K562 (cell line): ENCODE data around the gene GOT1. TPM values are rescaled to one million over a fixed set of nuclear protein-coding genes. Genes with fewer than 3 reads are reported as not detected.
A peak's percentile ranks its signal among the peaks of the same experiment; 100 is the strongest.

ENCODE experiments used
- ATAC-seq: fragments of 200-7000 bp; cut with Tn5 transposase; 3 replicates; pipeline ENCODE4 v1.9.1; 2020; ENCODE audit warnings: moderate library complexity
- BruUV-seq: library from RNA; stranded (reverse); fragments of 400-500 nt; replicated peaks from 2 replicates; lab custom pipeline; 2021; lab: Mats Ljungman, UMichigan
- CTCF ChIA-PET: fragments of 300-600 bp; formaldehyde crosslinking; extraction: SDS; loops from one replicate; lab custom pipeline; 2021; ENCODE audit warnings: low intra/inter-chr PET ratio; lab: Yijun Ruan, JAX
- POLR2A ChIA-PET: fragments of 300-600, 350-650 bp; sonication (Branson Sonifier 250); formaldehyde crosslinking; extraction: SDS; loops from one replicate; lab custom pipeline; 2021; ENCODE audit warnings: antibody characterized with exemption, inconsistent platforms; lab: Yijun Ruan, JAX
- DNase-seq, 4 experiments: peaks; one replicate each; pipeline versions ENCODE4 v3.0.0 to v3.0.0-alpha.2; 2011 to 2018; ENCODE audit warnings: low spot score in 3 of 4, mixed read lengths in 3 of 4; ENCODE audit errors: extremely low read depth in 1 of 4
- FAIRE-seq: peaks from 2 replicates; lab custom pipeline; 2011; peaks lifted over from hg19 to GRCh38; lab: Jason Lieb, UNC
- H2AFZ ChIP-seq: 2 replicates; pipeline ENCODE4 v1.6.0; 2011; ENCODE audit warnings: low read depth, low read length, control low read depth, inconsistent platforms
- H3K27ac ChIP-seq: fragments of 200-600 bp; 3 replicates; pipeline ENCODE4 v1.8.0; 2011; ENCODE audit warnings: low read depth, mild to moderate bottlenecking, control low read depth, inconsistent platforms, low read length, moderate library complexity, mixed read lengths; ENCODE audit errors: extremely low read depth
- H3K27me3 ChIP-seq, 2 experiments: fragments of 300-600 bp in 1 of 2; 2 replicates in 1 of 2; 3 replicates in 1 of 2; pipeline versions ENCODE4 v1.6.0 to v1.8.0; 2011; ENCODE audit warnings: inconsistent platforms in 2 of 2, low read length in 2 of 2, mild to moderate bottlenecking in 1 of 2, mixed read lengths in 1 of 2, moderate library complexity in 1 of 2; ENCODE audit not compliant: control insufficient read depth in 2 of 2, insufficient read depth in 2 of 2
- H3K36me3 ChIP-seq: fragments of 300-600 bp; 3 replicates; pipeline ENCODE4 v1.8.0; 2011; ENCODE audit warnings: mild to moderate bottlenecking, low read length, inconsistent platforms; ENCODE audit not compliant: control insufficient read depth, insufficient read depth
- H3K4me1 ChIP-seq, 2 experiments: fragments of 200-600 bp in 1 of 2; replicated peaks in 1 of 2; 2 replicates in 1 of 2; 3 replicates in 1 of 2; pipeline versions ENCODE4 v1.5.1 to v1.8.0; 2011; ENCODE audit warnings: inconsistent platforms in 2 of 2, low read length in 2 of 2, mild to moderate bottlenecking in 1 of 2, mixed read lengths in 1 of 2, moderate library complexity in 1 of 2; ENCODE audit not compliant: control insufficient read depth in 2 of 2, insufficient read depth in 2 of 2
- H3K4me2 ChIP-seq: 2 replicates; pipeline ENCODE4 v1.6.1; 2011; ENCODE audit warnings: low read length, control low read depth, inconsistent platforms, mixed read lengths; ENCODE audit not compliant: insufficient read depth
- H3K4me3 ChIP-seq: fragments of 200-600 bp; sonication (generic), shearing (Covaris generic); 2 replicates; pipeline ENCODE4 v1.5.1; 2016; ENCODE audit warnings: control low read depth, inconsistent platforms
- H3K79me2 ChIP-seq: fragments of 200-600 bp; 3 replicates; pipeline ENCODE4 v1.8.0; 2011; ENCODE audit warnings: low read length, inconsistent platforms; ENCODE audit not compliant: control insufficient read depth, insufficient read depth
- H3K9ac ChIP-seq, 2 experiments: 2 replicates each; pipeline versions ENCODE4 v1.6.0 to v1.6.1; 2011; ENCODE audit warnings: low read depth in 2 of 2, low read length in 2 of 2, control low read depth in 1 of 2, inconsistent platforms in 1 of 2, mild to moderate bottlenecking in 1 of 2, mixed read lengths in 1 of 2; ENCODE audit not compliant: insufficient read depth in 1 of 2
- H3K9me1 ChIP-seq: one replicate; pipeline ENCODE4 v1.6.0; 2011; ENCODE audit warnings: inconsistent platforms, mild to moderate bottlenecking, low read length, moderate library complexity; ENCODE audit not compliant: control insufficient read depth, insufficient read depth
- H3K9me3 ChIP-seq: replicated peaks from 2 replicates; pipeline ENCODE4 v1.5.1; 2011; ENCODE audit warnings: low read depth, low read length, inconsistent platforms; ENCODE audit not compliant: control insufficient read depth, insufficient read depth
- H4K20me1 ChIP-seq: replicated peaks from 2 replicates; pipeline ENCODE4 v1.6.1; 2011; ENCODE audit warnings: low read length, inconsistent platforms, mixed read lengths; ENCODE audit not compliant: control insufficient read depth, insufficient read depth
- CREB1 ChIP-seq, 2 experiments: sonication (generic) in 1 of 2; formaldehyde crosslinking in 1 of 2; IDR thresholded peaks; 2 replicates each; pipeline versions ENCODE4 v1.6.1 to v1.8.0; 2012 to 2022; ENCODE audit warnings: inconsistent platforms in 1 of 2, mild to moderate bottlenecking in 1 of 2, missing genetic modification reagents in 1 of 2, moderate library complexity in 1 of 2
- CREM ChIP-seq: IDR thresholded peaks from 2 replicates; pipeline ENCODE4 v1.6.1; 2014; ENCODE audit warnings: antibody characterized with exemption, low read depth
- ETV1 ChIP-seq: fragments of 450-650 bp; conservative IDR thresholded peaks from 2 replicates; pipeline ENCODE4 v1.6.1; 2016; ENCODE audit warnings: missing genetic modification characterization, control low read depth, low read depth, missing compliant biosample characterization
- FOXK2 ChIP-seq, 2 experiments: fragments of 450-650 bp; IDR thresholded peaks in 1 of 2; conservative IDR thresholded peaks in 1 of 2; 2 replicates each; pipeline ENCODE4 v1.6.1; 2016; ENCODE audit warnings: low read depth in 2 of 2, mild to moderate bottlenecking in 1 of 2
- HNRNPLL ChIP-seq: fragments of 200-400 bp; formaldehyde crosslinking; IDR thresholded peaks from 2 replicates; pipeline ENCODE4 v1.6.1; 2017; ENCODE audit warnings: low read length, low read depth, mild to moderate bottlenecking; ENCODE audit not compliant: poor library complexity, severe bottlenecking
- SOX6 ChIP-seq: fragments of 450-650 bp; IDR thresholded peaks from 2 replicates; pipeline ENCODE4 v1.6.1; 2014; ENCODE audit warnings: mild to moderate bottlenecking
- SPI1 ChIP-seq: IDR thresholded peaks from 2 replicates; pipeline ENCODE4 v1.6.1; 2011; ENCODE audit warnings: low read depth, low read length, control low read depth, borderline replicate concordance
- TGIF2 ChIP-seq: sonication (generic); formaldehyde crosslinking; IDR thresholded peaks from 2 replicates; pipeline ENCODE4 v1.8.1; 2022; ENCODE audit warnings: mild to moderate bottlenecking, missing genetic modification reagents, moderate library complexity
- XRCC4 ChIP-seq: IDR thresholded peaks from one replicate; pipeline ENCODE4 v1.6.1; 2011; ENCODE audit not compliant: insufficient read depth, insufficient read length; ENCODE audit errors: extremely low read depth
- YY1 ChIP-seq, 3 experiments: IDR thresholded peaks; 2 replicates each; pipeline ENCODE4 v1.6.1; 2011; ENCODE audit warnings: low read length in 2 of 3, mild to moderate bottlenecking in 2 of 3, moderate library complexity in 2 of 3, borderline replicate concordance in 1 of 3, control low read depth in 1 of 3, low read depth in 1 of 3; ENCODE audit not compliant: insufficient read depth in 3 of 3, insufficient replicate concordance in 2 of 3, control insufficient read depth in 1 of 3, insufficient read length in 1 of 3; ENCODE audit errors: extremely low read depth in 1 of 3
- ZFP1 ChIP-seq: fragments of 450-650 bp; formaldehyde crosslinking; IDR thresholded peaks from 2 replicates; pipeline ENCODE4 v1.4.0; 2020; ENCODE audit warnings: mild to moderate bottlenecking, mixed read lengths
- ZNF384 ChIP-seq: IDR thresholded peaks from 2 replicates; pipeline ENCODE4 v1.6.1; 2012; ENCODE audit warnings: low read depth, low read length, improper control_type of control experiment
- WGBS: fragments of 100-300 bp; shearing (Covaris generic); methylation state at CpG from one replicate; pipeline ENCODE4 v1.1.6; 2016; ENCODE audit warnings: low coverage, mixed read lengths; ENCODE audit not compliant: insufficient coverage; ENCODE audit errors: missing lambda C conversion rate; 5-methylcytosine and 5-hydroxymethylcytosine counted together
- in situ Hi-C: fragments of 300-500 bp; cut with MboI; formaldehyde crosslinking; loops from 4 replicates; pipeline ENCODE4 v1.15.0; 2018; ENCODE audit warnings: inconsistent platforms, mixed read lengths
- intact Hi-C: fragments of 100-400 bp; cut with micrococcal nuclease; formaldehyde crosslinking; loops from 2 replicates; pipeline ENCODE4 v1.14.2; 2022
- polyA plus RNA-seq, 8 experiments: library from polyadenylated mRNA; depleted of rRNA in 4 of 8; stranded (reverse) in 5 of 8; unstranded in 3 of 8; fragments of >200 nt; fragmentation: Nextera tagmentation in 2 of 8; fragmentation: Illumina TruSeq in 1 of 8; extraction: Ambion mirVana in 2 of 8; extraction: Trizol in 1 of 8; gene quantifications; 2 replicates each; pipeline versions ENCODE4 v1.2.1 to v1.2.3, GENCODE V29; 2011 to 2014; ENCODE audit warnings: inconsistent platforms in 1 of 8, missing spikeins in 1 of 8
- total RNA-seq, 7 experiments: library from RNA; depleted of rRNA in 6 of 7; stranded (reverse); fragments of >200 nt in 6 of 7; fragmentation: Illumina TruSeq in 2 of 7; extraction: Trizol in 2 of 7; gene quantifications; 2 replicates each; pipeline versions ENCODE4 v1.2.1 to v1.2.3, GENCODE V29; 2011 to 2021; ENCODE audit warnings: low replicate concordance in 1 of 7
- TF ChIP-seq, protein P1 (sequence below), 2 experiments: fragments of 200-800 bp in 1 of 2; sonication (Bioruptor generic) in 1 of 2; sonication (generic) in 1 of 2; formaldehyde crosslinking in 1 of 2; IDR thresholded peaks in 1 of 2; conservative IDR thresholded peaks in 1 of 2; 2 replicates each; pipeline versions ENCODE4 v1.5.0 to v1.6.1; 2016 to 2020; ENCODE audit warnings: missing compliant biosample characterization in 1 of 2, missing genetic modification characterization in 1 of 2, missing genetic modification reagents in 1 of 2
- TF ChIP-seq, protein P2 (sequence below): fragments of 450-650 bp; IDR thresholded peaks from 2 replicates; pipeline ENCODE4 v1.6.1; 2018; ENCODE audit warnings: mild to moderate bottlenecking, low read depth; ENCODE audit not compliant: partially characterized antibody
- TF ChIP-seq, protein P3 (sequence below): fragments of 200-800 bp; sonication (Bioruptor generic); IDR thresholded peaks from 2 replicates; pipeline ENCODE4 v1.6.1; 2017; ENCODE audit warnings: missing genetic modification characterization, missing compliant biosample characterization

Gene GOT1
- total and polyA plus RNA-seq, 9 of the 15 experiments (the other 6 are each of a cell fraction or from before 2014, with no cell fraction given) = 55.7 to 166 (median 75.4) TPM

DNA sequence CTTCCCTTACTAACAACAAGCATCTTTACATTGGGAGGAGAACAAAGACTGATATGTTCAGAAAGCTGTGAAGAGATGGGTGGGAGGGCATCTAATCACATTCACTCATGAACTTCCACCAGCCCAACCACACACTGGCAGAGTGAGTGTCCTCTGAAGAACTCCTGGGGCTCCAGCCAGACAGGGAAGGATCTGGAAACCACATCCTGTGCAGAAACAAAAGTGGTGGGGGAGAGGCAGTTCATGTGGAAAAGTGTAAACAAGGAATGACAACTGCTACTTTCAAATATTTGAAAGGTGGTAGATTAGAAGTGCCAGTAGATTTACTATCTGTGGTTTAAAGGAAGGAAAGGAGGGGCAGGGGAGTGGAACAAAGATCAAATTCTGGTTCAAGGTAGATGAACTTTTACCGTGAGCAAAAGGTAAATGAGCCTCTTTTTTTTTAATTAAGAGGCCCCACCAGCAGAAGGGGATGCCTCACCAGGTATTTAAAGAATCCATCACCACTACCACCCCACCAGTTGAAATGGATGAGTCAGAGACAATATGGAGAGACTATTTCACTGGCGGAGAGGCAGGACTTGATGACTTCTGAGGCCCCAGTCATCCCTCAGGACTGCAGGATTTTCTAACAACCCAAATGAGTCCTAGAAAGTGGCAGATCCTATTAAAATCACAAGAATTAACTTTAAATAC is 34.5 kb downstream of the GOT1 start:
- no peak overlapping the region for H3K9ac ChIP-seq
- H3K27me3 ChIP-seq = peaks cover 0 to 7% of the 10 kb centered on the region in 2 experiments; a peak in 1 of 5 replicates
- H3K36me3 ChIP-seq = peaks cover 51% of the 10 kb centered on the region; the same call in 2 of the 3 replicates
- in situ Hi-C loops = no loop called here
- no peaks in the 10 kb centered on the region for H3K9me3 ChIP-seq
- H2AFZ ChIP-seq = no peak overlapping the region
- H4K20me1 ChIP-seq = no peaks in the 10 kb centered on the region
- 40% methylated on average over 2 of the region's 2 CpGs for WGBS
- intact Hi-C loops = loop anchor here (10.0 kb wide), 1 partner anchor 159 kb away; no protein-coding TSS in a partner anchor
- no peak overlapping the region for H3K27ac ChIP-seq
- no peak for FAIRE-seq
- ATAC-seq = no peak; the same call in 1 of the 3 replicates
- no TSS peak for BruUV-seq
- no peaks in the 10 kb centered on the region for H3K9me1 ChIP-seq
- no peak for DNase-seq
- H3K4me1 ChIP-seq = no peaks in the 10 kb centered on the region; a peak in 2 of 5 replicates
- no peaks in the 10 kb centered on the region for H3K79me2 ChIP-seq
- no peak overlapping the region for H3K4me2 ChIP-seq
- CTCF ChIA-PET = no interaction called here
- no peak overlapping the region for H3K4me3 ChIP-seq
- POLR2A ChIA-PET = no interaction called here
- TF ChIP-seq FOXK2 (conservative IDR thresholded peaks at IDR 0.05 in 1 of 2, IDR thresholded peaks at IDR 0.05 in 1 of 2; ENCODE audit: low read depth in 2 of 2) (peak in 1 of 2 experiments; percentile 36; a peak in 1 of 4 replicates), TGIF2 (CRISPR knock-in tag) (no peak), ZFP1 (CRISPR knock-in tag) (no peak), ZNF384 (no peak), XRCC4 (no peak), SPI1 (no peak), CREM (0 out of 2 replicates have a peak, but pooled peaks have one; percentile 4), SOX6 (0 out of 2 replicates have a peak, but pooled peaks have one; percentile 14), CREB1 (IDR thresholded peaks at IDR 0.05) (no peak), CREB1 (CRISPR knock-in tag; IDR thresholded peaks at IDR 0.05) (no peak), YY1 (IDR thresholded peaks at IDR 0.05; ENCODE audit: borderline replicate concordance in 1 of 3, control insufficient read depth in 1 of 3, extremely low read depth in 1 of 3, insufficient read depth in 3 of 3, insufficient read length in 1 of 3, insufficient replicate concordance in 2 of 3, low read depth in 1 of 3, low read length in 2 of 3) (no peak), ETV1 (tag) (peak; percentile 43; the same call in 1 of the 2 replicates), HNRNPLL (no peak)
- TF ChIP-seq, protein P1, sequence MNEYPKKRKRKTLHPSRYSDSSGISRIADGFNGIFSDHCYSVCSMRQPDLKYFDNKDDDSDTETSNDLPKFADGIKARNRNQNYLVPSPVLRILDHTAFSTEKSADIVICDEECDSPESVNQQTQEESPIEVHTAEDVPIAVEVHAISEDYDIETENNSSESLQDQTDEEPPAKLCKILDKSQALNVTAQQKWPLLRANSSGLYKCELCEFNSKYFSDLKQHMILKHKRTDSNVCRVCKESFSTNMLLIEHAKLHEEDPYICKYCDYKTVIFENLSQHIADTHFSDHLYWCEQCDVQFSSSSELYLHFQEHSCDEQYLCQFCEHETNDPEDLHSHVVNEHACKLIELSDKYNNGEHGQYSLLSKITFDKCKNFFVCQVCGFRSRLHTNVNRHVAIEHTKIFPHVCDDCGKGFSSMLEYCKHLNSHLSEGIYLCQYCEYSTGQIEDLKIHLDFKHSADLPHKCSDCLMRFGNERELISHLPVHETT (CRISPR knock-in tag; conservative IDR thresholded peaks at IDR 0.05 in 1 of 2, IDR thresholded peaks at IDR 0.05 in 1 of 2) = no peak
- TF ChIP-seq, protein P2, sequence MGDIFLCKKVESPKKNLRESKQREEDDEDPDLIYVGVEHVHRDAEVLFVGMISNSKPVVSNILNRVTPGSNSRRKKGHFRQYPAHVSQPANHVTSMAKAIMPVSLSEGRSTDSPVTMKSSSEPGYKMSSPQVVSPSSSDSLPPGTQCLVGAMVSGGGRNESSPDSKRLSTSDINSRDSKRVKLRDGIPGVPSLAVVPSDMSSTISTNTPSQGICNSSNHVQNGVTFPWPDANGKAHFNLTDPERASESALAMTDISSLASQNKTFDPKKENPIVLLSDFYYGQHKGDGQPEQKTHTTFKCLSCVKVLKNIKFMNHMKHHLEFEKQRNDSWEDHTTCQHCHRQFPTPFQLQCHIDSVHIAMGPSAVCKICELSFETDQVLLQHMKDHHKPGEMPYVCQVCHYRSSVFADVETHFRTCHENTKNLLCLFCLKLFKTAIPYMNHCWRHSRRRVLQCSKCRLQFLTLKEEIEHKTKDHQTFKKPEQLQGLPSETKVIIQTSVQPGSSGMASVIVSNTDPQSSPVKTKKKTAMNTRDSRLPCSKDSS = no peak
- TF ChIP-seq, protein P3, sequence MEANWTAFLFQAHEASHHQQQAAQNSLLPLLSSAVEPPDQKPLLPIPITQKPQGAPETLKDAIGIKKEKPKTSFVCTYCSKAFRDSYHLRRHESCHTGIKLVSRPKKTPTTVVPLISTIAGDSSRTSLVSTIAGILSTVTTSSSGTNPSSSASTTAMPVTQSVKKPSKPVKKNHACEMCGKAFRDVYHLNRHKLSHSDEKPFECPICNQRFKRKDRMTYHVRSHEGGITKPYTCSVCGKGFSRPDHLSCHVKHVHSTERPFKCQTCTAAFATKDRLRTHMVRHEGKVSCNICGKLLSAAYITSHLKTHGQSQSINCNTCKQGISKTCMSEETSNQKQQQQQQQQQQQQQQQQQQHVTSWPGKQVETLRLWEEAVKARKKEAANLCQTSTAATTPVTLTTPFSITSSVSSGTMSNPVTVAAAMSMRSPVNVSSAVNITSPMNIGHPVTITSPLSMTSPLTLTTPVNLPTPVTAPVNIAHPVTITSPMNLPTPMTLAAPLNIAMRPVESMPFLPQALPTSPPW (CRISPR knock-in tag) = peak; percentile 52
